ENCODE measurements around the gene STX2. TPM values are rescaled to one million over a fixed set of nuclear protein-coding genes. Genes with fewer than 3 reads are reported as not detected.

Gene STX2
- total RNA-seq = 21.2 and 37.1 TPM in 2 replicates

DNA sequence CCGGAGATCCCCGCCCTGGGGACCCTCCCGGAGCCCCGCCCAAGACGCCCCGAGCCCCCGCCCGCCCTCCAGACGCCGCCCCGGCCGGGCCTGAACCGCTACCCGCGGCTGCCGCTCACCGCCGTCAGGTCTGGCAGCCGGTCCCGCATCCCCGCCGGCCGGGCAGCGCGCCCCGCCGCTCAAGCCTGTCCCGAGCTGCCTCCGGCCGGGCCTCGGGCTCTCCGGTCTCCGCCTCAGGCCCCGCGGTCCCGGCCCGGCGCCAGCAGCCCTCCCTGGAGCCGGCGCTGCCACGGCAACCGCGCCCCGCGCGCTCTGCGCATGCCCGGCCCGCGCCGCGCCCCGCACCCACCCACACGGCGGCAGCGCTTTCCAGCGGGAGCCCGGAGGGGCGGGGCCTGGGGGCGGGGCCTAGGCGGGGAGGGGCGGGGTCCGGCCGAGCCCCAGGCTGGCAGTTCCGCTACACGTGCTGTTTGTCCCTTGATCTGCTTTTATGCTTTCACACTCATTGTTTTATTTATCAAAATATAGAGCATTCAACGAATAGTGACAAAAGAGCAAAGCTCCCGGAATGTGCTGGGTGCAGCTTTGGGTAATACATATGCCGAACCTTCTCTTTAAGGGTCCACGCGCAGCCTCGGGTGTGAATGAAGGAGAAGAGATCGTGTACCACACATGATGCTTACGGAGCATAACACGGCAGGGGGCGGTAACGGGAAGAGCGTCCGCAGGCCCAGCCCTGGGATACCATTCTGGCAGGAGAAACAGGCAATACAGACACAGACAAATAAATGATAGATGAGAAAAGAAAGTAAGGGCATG is at the start of gene STX2:
Gene STX2 (minus strand): TSS at position 300 of the 819 bp plus-strand sequence. CDS start 151 bp downstream, at position 149.

DNA sequence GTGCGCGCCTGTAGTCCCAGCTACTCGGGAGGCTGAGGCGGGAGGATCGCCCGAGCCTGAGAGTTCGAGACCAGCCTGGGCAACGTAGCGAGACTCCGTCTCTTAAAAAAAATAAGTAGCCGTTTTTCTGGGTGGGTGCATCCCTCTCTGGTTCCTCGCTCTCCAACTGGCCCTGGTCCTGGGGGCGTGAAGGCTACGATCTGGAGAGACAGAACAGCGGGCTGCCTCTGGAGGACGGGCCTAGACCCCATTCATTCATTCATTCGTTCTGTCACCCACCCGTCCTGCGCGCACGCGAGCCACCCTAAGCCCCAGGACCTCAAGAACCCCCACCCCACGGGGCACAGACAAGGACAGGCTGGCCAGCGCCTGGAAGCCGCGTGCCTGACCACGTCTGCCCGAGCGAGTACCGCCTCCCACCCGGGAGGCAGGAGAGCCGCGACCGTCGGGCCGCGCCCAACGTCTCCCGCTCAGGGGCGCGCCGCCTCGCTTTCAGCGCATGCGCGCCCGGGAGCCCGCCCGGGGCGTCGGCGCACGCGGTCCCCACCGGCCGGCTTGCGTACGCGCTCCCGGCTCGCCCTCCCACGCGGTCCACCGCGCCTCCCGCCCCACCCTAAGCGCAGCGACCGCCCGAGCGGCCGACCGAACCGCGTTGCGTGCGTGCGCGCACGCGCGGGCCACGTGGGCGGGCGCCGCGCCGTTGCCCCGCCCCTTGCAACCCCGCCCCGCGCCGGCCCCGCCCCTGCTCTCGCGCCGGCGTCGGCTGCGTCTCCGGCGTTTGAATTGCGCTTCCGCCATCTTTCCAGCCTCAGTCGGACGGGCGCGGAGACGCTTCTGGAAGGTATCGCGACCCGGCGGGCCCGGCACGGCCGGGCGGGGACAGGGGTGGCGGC is 32.5 kb upstream of the STX2 start, which contains the start of gene RAN:
Gene RAN (plus strand): TSS at position 781 of the 893 bp plus-strand sequence. CDS start 528 bp downstream, outside the sequence.

Small RNA genes within 50 kb of the gene (small RNA-seq; reads per million reads assigned to genes)
- not detected for gene RNU6-1077P

Other genes with a start within 250 kb of the STX2 start
- not detected in 2 replicates for gene RIMBP2, start 123.0 kb downstream of the STX2 start, total RNA-seq
- 627 and 840 TPM in 2 replicates for gene RAN, start 32.8 kb upstream of the STX2 start, total RNA-seq
- gene ADGRD1, start 114.7 kb upstream of the STX2 start, total RNA-seq = not detected in 2 replicates

Measured in vein endothelial cell (primary cell).